ENCODE data around the gene INPP4A. TPM values are rescaled to one million over a fixed set of nuclear protein-coding genes. Genes with fewer than 3 reads are reported as not detected.

Gene INPP4A
- total and polyA plus RNA-seq, 2 of the 13 experiments (the other 11 are each of a cell fraction or from before 2014, with no cell fraction given) = 10.1 to 10.9 TPM

DNA sequence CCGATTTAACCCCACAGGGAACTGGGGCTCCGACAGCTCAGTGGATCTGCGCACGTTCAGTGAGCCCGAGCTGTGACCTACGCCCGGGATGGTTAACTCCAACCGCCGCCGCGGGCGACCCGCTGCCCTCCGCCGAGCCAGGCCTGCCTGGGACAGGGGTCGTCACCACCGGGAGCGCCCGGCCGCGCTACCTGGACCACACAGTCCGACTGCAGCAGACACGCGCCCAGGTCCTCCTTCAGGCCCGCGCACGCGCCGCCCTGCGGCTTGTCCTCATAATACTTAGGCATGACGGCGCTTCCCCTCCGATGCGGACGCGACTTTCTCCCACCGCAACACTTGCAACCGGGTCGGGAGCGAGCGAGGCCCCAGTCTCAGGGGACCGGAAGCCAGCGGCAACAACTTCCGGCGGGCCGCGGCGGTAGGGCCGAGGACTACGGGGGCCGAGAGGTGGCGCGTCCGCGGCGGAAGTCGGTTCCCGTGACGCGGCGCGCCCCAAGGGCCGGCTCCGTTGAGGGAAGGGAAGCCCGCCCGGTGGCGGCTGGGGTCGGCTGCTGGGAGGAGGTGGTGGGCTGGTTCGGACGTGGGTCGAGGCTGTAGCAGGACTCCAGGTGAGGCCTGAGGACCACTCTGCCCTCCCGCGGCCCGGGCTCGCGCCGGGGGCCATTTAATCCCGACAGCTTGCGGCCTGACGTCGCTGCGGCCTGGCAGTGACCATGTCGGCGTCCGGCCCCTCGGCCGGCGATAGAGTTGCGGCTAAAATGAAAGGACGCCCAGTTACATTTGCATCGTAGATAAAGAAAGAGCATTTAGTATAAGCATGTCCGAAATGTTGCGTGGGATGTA lies 163.7 kb downstream of the INPP4A start, which contains the start of the genes COA5 and UNC50 (continued):
- TF ChIP-seq ZBTB40 (IDR thresholded peaks at IDR 0.05) (peak; percentile 93), ZBTB40 (CRISPR knock-in tag; IDR thresholded peaks at IDR 0.05) (peak; percentile 94), ZNF816 (CRISPR knock-in tag; IDR thresholded peaks at IDR 0.05; ENCODE audit: borderline replicate concordance) (peak; percentile 81; the same call in 1 of the 2 replicates), ZNF451 (CRISPR knock-in tag; IDR thresholded peaks at IDR 0.05) (peak; percentile 98), CCAR2 (optimal IDR thresholded peaks at IDR 0.05; ENCODE audit: low read depth, low read length) (no peak), ZNF577 (CRISPR knock-in tag; IDR thresholded peaks at IDR 0.05; ENCODE audit: borderline replicate concordance, low read depth) (no peak), YEATS4 (CRISPR knock-in tag; IDR thresholded peaks at IDR 0.05; ENCODE audit: borderline replicate concordance) (peak; percentile 98), ZNF607 (CRISPR knock-in tag; IDR thresholded peaks at IDR 0.05; ENCODE audit: borderline replicate concordance) (peak; percentile 99), CHCHD3 (CRISPR knock-in tag; IDR thresholded peaks at IDR 0.05) (0 out of 2 replicates have a peak, but pooled peaks have one; percentile 71), ZFP1 (CRISPR knock-in tag; IDR thresholded peaks at IDR 0.05) (peak; percentile 57; the same call in 1 of the 2 replicates), XBP1 (CRISPR knock-in tag; IDR thresholded peaks at IDR 0.05) (no peak), ZNF879 (CRISPR knock-in tag; IDR thresholded peaks at IDR 0.05) (no peak; the same call in 1 of the 2 replicates), ZNF839 (CRISPR knock-in tag; IDR thresholded peaks at IDR 0.05; ENCODE audit: borderline replicate concordance) (peak; percentile 88; the same call in 1 of the 2 replicates), PHF8 (CRISPR knock-in tag; IDR thresholded peaks at IDR 0.05) (peak; percentile 100)
- TF ChIP-seq, protein P1, sequence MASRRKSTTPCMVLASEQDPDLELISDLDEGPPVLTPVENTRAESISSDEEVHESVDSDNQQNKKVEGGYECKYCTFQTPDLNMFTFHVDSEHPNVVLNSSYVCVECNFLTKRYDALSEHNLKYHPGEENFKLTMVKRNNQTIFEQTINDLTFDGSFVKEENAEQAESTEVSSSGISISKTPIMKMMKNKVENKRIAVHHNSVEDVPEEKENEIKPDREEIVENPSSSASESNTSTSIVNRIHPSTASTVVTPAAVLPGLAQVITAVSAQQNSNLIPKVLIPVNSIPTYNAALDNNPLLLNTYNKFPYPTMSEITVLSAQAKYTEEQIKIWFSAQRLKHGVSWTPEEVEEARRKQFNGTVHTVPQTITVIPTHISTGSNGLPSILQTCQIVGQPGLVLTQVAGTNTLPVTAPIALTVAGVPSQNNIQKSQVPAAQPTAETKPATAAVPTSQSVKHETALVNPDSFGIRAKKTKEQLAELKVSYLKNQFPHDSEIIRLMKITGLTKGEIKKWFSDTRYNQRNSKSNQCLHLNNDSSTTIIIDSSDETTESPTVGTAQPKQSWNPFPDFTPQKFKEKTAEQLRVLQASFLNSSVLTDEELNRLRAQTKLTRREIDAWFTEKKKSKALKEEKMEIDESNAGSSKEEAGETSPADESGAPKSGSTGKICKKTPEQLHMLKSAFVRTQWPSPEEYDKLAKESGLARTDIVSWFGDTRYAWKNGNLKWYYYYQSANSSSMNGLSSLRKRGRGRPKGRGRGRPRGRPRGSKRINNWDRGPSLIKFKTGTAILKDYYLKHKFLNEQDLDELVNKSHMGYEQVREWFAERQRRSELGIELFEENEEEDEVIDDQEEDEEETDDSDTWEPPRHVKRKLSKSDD (CRISPR knock-in tag; IDR thresholded peaks at IDR 0.05; ENCODE audit: low read depth) = peak; percentile 86; the same call in 1 of the 2 replicates
